Left ventricle myocardium inferior (tissue), 1 donor: ENCODE results near the gene PLCD3. TPM values are rescaled to one million over a fixed set of nuclear protein-coding genes. Genes with fewer than 3 reads are reported as not detected.

ENCODE experiments used
- DNase-seq: peaks from one replicate; pipeline ENCODE4 v3.0.0-alpha.2; 2020
- H3K27ac ChIP-seq: fragments of 200-600 bp; replicated peaks from 2 replicates; pipeline ENCODE4 v1.8.0; 2021
- H3K27me3 ChIP-seq: fragments of 200-600 bp; 2 replicates; pipeline ENCODE4 v1.8.0; 2021; ENCODE audit warnings: low read depth
- H3K36me3 ChIP-seq: fragments of 200-600 bp; 2 replicates; pipeline ENCODE4 v1.8.0; 2021
- H3K4me1 ChIP-seq: fragments of 200-600 bp; 2 replicates; pipeline ENCODE4 v1.8.0; 2021
- H3K4me3 ChIP-seq: fragments of 200-600 bp; 2 replicates; pipeline ENCODE4 v1.8.0; 2021; ENCODE audit warnings: mild to moderate bottlenecking, moderate library complexity
- H3K9me3 ChIP-seq: fragments of 200-600 bp; replicated peaks from 2 replicates; pipeline ENCODE4 v1.8.0; 2021
- CTCF ChIP-seq: fragments of 200-600 bp; IDR thresholded peaks from 2 replicates; pipeline ENCODE4 v1.8.0; 2021; ENCODE audit warnings: antibody characterized with exemption, mild to moderate bottlenecking, borderline replicate concordance
- intact Hi-C: fragments of 100-400 bp; cut with micrococcal nuclease; formaldehyde crosslinking; loops from one replicate; pipeline ENCODE4 v1.11.0; 2022
- total RNA-seq: library from RNA; stranded (reverse); fragmentation: NEBNext Ultra II Directional; extraction: Animal tissue kit (Norgen Biotek cat#: 25700); gene quantifications from one replicate; pipeline ENCODE4 v1.2.1, GENCODE V29; 2021
- donor health status: DM: no; HTN: yes; CAD: no; lungs with severe emphysema.

PLCD3 gene
- total RNA-seq, 1 donor from 2014 or later, result 146 TPM

DNA sequence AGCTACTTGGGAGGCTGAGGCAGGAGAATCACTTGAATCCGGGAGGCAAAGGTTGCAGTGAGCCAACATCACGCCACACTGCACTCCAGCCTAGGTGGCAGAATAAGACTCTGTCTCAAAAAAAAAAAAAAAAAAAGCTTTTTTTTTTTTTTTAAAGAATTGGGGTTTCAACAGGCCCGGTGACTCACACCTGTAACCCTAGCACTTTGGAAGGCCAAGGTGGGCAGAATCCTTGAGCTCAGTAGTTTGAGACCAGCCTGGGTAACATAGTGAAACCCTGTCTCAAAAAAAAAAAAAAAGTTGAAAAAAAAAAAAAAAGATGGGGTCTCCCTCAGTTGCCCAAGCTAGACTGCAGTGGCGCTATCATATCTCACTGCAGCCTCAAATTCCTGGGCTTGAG is 22.7 kb upstream of the PLCD3 start:
- H3K27ac ChIP-seq, result peak overlapping the region; percentile 49
- no peak overlapping the region for H3K4me3 ChIP-seq
- no peaks in the 10 kb centered on the region for H3K9me3 ChIP-seq
- intact Hi-C loops, result no loop called here
- no peaks in the 10 kb centered on the region for H3K36me3 ChIP-seq
- TF ChIP-seq CTCF, result no peak
- no peak for DNase-seq
- H3K4me1 ChIP-seq, result peaks cover 83% of the 10 kb centered on the region
- H3K27me3 ChIP-seq, result no peaks in the 10 kb centered on the region

- no peak for DNase-seq
- TF ChIP-seq CTCF, result no peak
- H3K36me3 ChIP-seq, result no peaks in the 10 kb centered on the region
- intact Hi-C loops, result no loop called here
- H3K4me3 ChIP-seq, result peak overlapping the region; percentile 87
- H3K4me1 ChIP-seq, result peaks cover 75% of the 10 kb centered on the region
- H3K9me3 ChIP-seq, result no peaks in the 10 kb centered on the region
- peak overlapping the region; percentile 96 for H3K27ac ChIP-seq
- no peaks in the 10 kb centered on the region for H3K27me3 ChIP-seq
Measured at GRCh38 chr17:45150911-45151809, 18.8 kb upstream of the PLCD3 start.

GRCh38 chr17:45149669-45150664 is 17.7 kb upstream of the PLCD3 start:
- Histone ChIP-seq H3K27me3 (no peaks in the 10 kb centered on the region), H3K4me3 (peak overlapping the region; percentile 87), H3K36me3 (no peaks in the 10 kb centered on the region), H3K9me3 (no peaks in the 10 kb centered on the region), H3K4me1 (peaks cover 74% of the 10 kb centered on the region), H3K27ac (peak overlapping the region; percentile 96)
- DNase-seq, result peak; percentile 71
- no peak for TF ChIP-seq CTCF
- intact Hi-C loops, result no loop called here

GRCh38 chr17:45149037-45149668 is 16.8 kb upstream of the PLCD3 start:
- no peaks in the 10 kb centered on the region for H3K9me3 ChIP-seq
- peak; percentile 93 for TF ChIP-seq CTCF
- H3K27ac ChIP-seq, result peak overlapping the region; percentile 96
- H3K4me1 ChIP-seq, result peaks cover 80% of the 10 kb centered on the region
- no peaks in the 10 kb centered on the region for H3K27me3 ChIP-seq
- peak; percentile 88 for DNase-seq
- H3K4me3 ChIP-seq, result peak overlapping the region; percentile 87
- no peaks in the 10 kb centered on the region for H3K36me3 ChIP-seq
- intact Hi-C loops, result no loop called here
